GM21786 (cell line): ENCODE measurements around the gene MAP10.
"Not testable (repeated sequence)": the region's sequence is repeated elsewhere in the genome, so short reads cannot be mapped to it uniquely, and the experiment has no call there.

ENCODE experiments used
- ATAC-seq: cut with Tn5 transposase; IDR thresholded peaks from one replicate; pipeline ENCODE4 v1.9.1; 2021; ENCODE audit not compliant: unreplicated experiment

MAP10 gene, protein sequence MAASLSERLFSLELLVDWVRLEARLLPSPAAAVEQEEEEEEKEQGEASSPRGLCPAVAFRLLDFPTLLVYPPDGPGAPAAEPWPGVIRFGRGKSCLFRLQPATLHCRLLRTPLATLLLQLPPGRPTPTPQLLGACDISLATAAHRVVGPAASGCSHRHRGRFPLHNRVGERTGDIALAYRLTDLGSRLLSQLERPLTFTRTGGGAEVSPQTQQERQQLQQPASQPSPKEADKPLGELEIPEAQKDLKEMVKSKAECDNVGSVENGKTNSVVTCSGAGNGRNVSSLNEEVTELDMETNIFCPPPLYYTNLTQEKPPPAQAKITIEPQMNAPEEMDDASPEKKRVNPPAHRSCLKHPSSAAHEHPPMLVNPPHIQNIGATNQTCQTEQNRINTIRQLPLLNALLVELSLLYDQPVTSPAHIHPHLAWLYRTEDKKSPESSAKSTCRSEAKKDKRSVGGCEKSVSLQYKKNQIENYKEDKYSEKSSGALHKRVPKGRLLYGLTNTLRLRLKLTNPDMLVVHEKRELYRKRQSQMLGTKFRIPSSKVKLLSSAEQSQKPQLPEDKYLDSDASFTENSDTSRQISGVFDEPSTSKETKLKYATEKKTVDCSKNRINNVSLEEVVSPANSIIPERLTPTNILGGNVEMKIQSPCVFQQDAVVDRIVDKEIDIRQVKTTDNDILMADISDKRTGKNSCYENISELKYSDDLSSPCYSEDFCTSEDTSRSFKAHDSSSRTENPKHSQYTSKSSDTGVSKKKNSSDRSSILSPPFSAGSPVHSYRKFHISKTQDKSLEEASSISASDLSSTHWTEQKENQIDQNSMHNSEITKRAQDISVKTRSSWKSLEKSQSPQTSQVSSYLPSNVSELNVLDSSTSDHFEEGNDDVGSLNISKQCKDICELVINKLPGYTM

DNA sequence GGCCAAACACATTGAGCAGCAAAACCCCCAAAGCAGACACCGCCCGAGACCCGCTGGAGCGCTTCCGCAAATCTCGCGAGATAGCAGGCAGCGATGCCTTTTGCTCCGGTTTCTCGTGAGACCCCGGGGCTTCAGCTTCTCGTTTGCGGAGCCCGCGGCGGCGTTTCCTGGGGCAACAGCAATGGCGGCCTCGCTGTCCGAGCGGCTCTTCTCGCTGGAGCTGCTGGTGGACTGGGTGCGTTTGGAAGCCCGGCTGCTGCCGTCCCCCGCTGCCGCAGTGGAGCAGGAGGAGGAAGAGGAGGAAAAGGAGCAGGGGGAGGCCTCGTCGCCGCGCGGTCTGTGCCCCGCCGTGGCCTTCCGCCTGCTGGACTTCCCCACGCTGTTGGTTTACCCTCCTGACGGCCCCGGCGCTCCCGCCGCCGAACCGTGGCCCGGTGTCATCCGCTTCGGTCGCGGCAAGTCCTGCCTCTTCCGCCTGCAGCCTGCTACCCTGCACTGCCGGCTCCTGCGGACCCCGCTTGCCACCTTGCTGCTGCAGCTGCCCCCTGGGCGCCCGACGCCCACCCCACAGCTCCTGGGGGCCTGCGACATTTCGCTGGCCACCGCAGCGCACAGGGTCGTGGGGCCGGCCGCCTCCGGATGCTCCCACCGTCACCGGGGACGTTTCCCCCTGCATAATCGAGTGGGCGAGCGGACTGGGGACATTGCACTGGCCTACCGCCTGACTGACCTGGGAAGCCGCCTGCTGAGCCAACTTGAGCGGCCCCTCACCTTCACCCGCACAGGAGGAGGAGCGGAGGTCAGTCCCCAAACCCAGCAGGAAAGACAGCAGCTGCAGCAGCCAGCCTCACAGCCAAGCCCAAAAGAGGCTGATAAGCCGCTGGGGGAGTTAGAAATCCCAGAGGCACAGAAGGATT lies at the start of gene MAP10:
Gene MAP10, plus strand, starts transcription at position 148 of the 917 bp plus-strand sequence. Its CDS starts 34 bp downstream, at position 182.
- ATAC-seq: peak; percentile 91

DNA sequence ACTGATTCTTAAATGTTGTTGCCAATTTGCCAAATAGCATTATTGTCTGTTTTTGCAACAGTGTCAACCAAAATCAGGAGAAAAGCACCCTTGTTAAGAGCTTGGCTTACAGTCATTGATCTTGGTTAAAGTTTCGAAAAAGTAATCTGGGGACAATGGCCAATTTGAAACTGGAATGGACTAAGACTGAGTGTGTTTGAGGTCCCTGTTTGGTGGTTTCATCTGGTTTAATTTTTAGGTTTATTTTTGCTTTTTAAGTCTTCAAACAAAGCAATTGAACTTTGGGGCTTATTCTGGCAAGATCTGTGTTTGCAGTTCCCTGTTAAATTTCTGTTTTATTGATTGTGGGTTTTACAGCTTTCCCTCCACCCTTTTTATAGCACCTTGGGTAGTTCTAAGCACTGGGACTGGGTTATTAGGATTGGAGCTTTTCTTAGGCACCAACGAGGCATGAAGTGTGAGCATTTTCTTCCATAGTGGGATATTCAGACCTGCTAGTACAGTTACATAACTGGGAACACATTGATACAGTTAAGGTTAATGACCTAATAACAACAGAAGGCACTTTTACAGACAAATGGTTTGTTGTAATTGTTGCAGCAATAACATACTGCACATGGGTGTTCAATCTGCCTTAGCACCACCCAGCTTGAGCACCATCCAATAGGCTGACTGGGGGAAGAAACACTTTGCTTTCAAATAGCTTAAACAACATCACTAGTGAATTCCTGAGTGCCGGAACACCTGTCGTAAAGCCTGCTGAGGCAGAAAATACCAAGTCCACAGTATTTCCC lies 40.6 kb upstream of the MAP10 start:
- no peak for ATAC-seq

DNA sequence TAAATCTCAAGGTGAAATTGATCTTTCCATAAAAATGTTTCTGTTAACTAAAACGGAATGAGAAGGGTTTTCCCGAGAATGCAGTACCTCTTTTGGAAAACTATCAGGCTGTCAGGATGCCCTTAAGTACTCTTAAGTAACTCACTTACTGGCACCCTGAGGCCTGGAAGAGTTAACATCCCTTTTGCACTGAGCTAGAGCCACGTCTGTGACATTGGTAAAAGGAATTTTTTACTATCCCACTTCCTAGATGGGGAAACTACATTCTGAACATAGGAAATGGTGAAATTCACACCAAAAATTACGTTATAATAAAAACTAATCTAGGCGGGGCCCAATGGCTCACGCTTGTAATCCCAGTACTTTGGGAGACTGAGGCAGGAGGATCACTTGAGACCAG lies 39.7 kb upstream of the MAP10 start:
- ATAC-seq: no peak

DNA sequence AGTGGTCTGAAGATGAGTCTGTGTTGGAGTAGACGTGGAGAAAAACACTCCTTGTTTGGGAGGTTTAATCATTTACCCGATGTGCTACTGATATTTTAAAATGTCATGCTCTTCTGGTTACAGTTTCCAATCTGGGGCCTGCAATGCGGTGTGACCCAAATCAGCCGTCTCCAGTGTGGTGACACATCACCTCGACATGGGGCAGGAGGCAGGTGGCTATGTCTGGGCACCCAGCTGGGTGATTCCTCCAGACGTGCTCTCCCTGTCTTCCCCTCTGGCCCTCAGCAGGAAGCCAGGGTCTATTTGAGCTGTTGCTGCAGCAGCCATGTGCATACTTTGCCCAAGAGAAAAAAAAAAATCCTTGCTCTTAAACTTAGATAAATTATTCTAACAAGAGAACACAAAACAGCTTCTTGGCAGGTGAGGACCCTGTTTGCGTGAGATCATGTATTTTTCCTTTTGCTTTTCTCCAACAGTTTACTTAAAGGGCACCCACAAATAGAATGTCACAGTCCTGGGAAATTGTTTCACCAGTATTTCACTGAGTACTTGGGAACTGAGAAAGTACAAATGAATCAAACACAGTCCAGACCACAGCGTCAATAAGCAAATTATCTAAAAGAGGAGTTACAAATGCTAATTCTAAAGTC lies 38.9 kb upstream of the MAP10 start:
- ATAC-seq: no peak

DNA sequence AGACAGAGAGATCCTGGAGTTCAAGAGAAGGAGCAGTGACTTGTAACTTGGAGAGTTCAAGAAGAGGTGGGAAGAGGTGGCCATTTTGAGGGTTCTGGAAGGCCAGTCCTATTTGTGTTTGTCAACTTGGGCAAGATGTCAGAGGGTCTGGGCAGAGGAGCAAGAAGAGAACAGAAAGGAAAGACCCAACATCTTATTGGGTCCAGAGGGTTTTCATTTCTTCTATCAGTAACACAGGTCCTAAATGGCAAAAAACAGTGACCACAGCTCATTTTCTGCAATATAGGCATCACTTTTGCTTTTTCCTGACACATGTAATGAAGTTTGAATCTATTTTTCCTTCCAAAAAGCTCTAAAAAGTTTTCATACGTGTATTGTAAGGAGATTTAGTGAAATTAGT lies 38.3 kb upstream of the MAP10 start:
- ATAC-seq: no peak

DNA sequence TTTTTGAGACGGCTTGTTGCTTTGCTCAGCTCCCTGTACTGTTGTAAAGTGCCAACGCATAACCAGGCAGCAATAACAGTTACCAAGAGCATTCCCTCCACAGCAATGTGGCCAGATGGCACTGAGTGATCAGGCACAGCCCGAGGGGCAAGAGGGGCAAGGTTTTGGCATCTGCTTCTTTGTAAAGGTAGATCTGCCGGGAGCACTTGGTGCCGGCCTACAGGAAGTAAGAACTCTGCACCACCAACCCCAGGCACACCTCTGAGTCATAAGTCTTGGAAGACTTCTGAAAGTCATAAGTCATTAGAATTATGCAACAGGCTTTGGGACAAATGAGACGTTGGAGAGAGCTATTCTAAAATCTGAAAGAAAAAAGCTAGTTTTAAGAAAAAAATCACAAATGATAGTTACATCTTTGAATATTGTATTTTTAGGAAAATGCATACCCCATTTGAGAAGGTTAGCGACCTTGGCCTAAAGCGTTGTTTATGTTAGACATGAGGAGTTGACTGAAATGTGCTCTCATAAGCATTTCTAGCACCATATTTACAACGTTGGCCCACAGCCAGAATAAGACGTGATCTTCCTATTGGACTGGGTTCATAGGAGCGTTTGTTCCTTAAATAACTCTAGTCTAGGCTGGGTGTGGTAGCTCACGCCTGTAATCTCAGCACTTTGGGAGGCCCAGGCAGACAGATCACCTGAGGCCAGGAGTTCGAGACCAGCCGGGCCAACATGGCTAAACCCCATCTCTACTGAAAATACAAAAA lies 37.7 kb upstream of the MAP10 start:
- ATAC-seq: no peak

DNA sequence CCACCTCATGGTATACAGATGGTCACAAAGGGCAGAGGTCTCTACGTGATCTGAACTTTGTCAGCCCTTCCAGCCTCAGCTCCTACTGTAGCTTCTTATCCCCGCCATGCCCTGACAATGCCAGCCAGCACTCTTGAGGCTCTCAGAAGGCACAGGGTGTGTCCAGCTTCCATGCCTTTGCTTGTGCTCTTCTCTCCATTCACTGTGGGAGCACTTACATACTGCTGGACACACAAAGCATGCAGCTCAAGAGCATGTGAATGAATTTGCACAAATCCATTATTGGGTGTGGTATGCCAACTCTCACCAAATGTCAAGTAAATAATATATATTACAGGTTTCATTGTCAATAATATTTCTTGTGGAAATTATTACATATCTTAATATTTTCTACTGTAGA lies 36.4 kb upstream of the MAP10 start:
- ATAC-seq: no peak

DNA sequence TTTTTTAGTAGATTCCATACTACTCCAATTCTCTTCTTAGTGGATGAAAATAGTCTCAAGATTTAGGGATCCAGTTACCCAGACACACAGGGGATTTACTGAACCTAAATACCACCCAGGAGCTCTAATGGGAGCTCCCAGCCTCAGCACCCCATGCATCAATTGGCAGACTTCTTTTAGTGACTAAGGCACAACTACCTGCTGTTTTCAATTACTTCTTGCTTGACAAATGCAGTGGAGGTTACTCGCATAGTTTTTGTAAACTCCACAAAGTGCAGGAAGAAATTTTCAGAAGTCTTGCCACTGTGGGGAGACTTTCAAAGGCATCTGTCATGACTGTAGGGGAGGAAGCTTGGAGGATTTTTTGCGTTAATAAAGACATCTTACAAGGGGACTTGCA lies 35.5 kb upstream of the MAP10 start:
- no peak for ATAC-seq

DNA sequence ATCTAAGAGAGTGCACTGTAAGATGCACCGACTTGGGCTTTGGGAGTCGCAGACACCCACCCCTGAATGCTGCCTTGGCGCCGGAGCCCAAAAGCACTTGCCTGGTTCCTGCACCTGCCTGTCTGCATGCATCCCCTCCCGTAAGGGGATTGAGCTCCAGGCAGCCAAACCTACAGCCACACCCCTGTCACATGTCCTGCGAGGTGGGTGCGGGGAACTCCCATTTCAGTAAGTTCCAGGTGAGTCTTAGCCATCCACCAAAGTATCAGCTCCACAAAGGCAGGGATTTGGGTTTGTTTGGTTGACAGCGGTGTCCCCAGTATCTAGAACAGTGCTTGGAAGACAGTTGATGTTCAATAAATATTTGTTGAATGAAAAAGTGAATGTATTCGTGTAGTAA lies 31.5 kb upstream of the MAP10 start:
- no peak for ATAC-seq

DNA sequence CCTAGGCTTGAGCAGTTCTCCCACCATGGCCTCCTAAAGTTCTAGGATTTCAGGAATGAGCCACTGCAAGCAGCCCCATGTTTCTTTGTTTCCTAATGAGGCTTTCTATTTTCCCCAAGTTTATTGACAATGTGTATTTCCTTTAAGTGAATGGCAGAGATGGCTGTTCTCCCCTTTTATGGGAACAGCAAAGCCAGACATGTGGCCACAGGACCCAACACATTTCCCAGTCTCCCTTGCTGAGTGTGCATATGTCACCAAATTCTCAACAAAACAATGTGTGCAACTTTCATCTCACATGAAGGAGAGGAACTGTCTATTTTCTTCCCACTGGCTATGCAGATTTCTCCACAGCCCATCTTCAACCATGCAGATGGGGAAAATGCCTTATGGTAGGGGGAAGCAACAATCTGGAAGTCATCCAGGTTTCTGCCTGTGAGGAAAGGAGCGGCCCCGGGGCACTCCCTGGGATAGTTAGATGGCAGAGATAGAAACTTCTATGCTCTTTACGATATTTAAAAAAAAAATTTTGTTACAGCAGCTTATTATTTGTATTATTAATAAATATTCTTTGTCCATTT lies 28.6 kb upstream of the MAP10 start:
- ATAC-seq: no peak

DNA sequence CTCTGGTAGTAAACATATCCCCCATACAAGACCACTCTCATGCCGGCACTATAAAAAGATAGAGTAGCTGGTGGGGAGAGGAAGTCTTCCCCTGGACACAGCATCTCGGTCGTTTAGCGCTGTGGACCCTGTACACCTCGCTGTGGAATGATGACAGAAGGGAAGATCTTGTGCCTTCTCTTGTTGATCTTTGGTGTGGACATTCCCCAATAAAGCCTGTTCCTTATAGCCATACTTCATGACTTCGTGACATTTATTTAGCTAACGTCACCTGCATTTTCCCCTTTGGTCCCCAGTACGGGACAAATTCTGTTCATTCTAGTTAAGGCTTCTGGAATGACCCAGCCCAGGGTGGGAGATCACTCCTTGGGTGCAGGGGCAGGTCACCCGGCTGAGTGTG lies 24.9 kb upstream of the MAP10 start:
- no peak for ATAC-seq

DNA sequence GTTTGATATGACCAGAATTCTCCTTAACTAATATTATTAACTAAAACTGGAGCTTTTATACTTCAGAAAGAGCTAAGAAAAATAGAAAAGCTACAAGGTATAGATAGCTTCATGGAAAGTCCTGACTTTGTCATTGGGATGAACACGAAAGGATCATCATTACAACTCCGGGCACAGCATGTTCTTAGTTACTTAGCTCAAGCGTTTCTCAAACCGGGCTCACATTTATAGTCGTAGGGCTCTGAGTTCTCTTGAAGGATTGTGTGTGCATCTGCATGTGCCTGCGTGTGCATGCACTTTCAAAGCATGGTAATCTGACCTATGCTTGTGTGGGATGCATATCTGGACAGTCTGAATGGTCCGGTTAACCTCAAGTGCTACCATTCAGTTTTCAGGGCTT lies 20.4 kb upstream of the MAP10 start:
- ATAC-seq: no peak

DNA sequence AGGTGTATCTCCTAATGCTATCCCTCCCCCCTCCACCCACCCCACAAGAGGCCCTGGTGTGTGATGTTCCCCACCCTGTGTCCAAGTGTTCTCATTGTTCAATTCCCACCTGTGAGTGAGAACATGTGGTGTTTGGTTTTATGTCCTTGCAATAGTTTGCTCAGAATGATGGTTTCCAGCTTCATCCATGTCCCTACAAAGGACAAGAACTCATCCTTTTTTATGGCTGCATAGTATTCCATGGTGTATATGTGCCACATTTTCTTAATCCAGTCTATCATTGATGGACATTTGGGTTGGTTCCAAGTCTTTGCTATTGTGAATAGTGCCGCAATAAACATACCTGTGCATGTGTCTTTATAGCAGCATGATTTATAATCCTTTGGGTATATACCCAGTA lies 19.6 kb upstream of the MAP10 start:
- not testable (repeated sequence) for ATAC-seq

DNA sequence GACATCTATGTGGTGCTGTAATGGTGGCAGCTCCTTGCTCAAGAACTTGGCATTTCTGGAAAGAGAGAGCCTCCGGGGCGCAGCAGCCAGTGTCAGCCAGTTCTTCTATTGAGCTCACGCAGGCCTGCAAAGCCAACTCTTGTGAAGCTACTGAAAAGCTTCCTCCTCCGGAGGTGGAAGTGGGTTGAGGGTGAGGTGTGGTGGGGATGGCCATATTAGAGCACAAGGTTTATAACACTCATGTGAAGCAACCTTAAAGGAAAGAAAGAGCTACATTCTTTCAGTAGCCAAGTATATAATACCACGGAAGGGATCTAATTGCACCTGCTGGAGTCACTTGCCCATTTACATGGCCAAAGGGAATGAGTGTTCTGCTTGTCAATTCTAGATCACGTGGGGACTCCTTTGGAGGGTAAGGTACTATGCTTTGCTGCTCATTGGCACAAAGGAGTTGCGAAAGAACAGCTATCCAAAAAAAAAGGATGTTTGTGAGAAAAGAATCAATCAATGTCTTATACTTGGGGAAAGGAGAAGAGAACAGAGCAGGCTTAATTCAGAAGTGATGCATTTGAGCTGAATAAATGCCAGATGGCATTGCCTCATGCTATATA lies 18.3 kb upstream of the MAP10 start:
- ATAC-seq: no peak

DNA sequence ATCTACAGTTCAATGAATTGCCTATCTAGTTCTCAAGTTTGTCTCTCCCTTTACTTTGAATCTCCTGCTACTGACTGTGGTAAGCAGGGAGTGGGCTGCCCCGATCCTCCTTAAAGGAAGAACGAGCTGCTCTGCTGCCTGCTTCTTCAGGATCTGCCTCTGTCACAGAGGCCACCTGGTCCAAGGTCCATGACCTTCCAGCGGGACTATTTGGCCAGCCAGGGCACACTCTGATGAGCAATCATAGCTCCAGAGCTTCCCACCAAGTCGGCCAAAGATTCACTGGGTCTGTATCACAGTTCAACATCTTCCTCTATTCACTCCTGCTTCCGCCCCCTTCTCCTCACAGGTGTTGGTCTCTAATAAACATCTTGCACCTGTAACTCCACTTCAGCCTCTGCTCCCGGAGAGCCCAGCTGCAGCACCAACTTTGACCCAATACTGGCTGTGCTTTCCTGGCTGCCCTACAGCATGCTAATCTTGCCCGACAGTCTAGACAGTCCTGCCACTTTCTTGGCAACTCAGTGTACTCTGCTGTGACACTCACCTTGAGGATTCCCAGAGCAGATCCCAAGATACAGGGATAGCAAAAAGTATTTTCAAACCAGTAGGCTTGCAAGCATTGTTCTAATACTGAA lies 16.9 kb upstream of the MAP10 start:
- no peak for ATAC-seq

DNA sequence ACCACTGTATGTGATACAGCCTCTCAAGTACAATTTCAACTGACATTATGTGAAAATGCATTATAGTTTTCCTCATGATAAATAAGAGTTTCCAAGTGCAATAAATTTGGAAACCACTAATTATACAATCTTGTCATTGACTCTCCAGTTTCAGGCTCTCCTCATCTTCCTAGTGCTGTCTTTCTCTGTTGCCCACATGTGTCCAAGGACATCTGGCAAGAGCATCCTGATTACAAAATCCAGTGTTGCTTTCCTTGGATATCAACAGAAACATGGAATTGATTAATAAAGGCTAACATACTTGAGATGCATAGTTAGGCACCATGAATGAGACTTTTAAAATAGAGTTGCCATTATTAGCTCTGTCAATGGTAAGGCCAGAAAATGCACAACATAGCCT lies 15.6 kb upstream of the MAP10 start:
- ATAC-seq: no peak

DNA sequence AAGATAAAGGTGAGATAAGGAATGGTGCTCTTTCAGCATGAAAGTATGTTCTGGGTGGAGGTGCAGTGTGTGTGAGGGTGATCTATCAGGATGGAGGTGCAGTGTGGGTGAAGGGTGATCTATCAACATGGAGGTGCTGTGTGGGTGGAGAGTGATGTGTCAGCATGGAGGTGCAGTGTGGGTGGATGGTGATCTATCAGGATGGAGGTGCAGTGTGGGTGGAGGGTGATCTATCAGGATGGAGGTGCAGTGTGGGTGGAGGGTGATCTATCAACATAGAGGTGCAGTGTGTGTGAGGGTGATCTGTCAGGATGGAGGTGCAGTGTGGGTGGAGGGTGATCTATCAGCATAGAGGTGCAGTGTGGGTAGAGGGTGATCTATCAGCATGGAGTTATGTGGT lies 12.3 kb upstream of the MAP10 start:
- ATAC-seq: no peak

DNA sequence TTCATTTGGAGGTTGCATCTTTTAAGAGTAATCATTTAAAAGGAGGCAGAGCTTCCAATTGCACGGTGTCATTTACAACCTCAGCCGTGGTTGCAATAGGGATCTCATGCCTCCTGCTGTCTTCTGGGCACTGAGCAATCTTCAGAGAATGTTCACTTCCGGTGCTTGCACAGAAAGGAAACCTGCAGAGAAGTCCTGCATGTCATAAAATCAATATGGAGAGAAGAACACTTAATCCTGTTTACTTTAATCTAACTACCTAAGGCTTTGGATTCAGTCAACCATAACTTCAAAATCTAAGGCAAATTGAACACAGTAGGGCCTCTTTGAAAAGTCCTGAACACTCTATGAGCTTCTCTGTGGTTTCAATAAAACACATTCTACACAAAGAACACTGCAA lies 11.3 kb upstream of the MAP10 start:
- ATAC-seq: peak; percentile 60
